ENCODE results near the gene ADIPOR2.
"Not testable (repeated sequence)": the region's sequence is repeated elsewhere in the genome, so short reads cannot be mapped to it uniquely, and the experiment has no call there.

The ADIPOR2 gene

GRCh38 chr12:1815814-1816729 is 125.2 kb downstream of the ADIPOR2 start:
- no peak for DNase-seq (ENCODE audit: low spot score)

GRCh38 chr12:1816730-1817348 is 126.0 kb downstream of the ADIPOR2 start:
- DNase-seq (ENCODE audit: low spot score): no peak

- not testable (repeated sequence) for DNase-seq (ENCODE audit: low spot score)
Observed at GRCh38 chr12:1817928-1818327, 127.1 kb downstream of the ADIPOR2 start.

- no peak for DNase-seq (ENCODE audit: low spot score)
Observed at GRCh38 chr12:1819050-1819449, 128.2 kb downstream of the ADIPOR2 start.

- no peak for DNase-seq (ENCODE audit: low spot score)
Observed at GRCh38 chr12:1819571-1819970, 128.7 kb downstream of the ADIPOR2 start.

GRCh38 chr12:1820191-1820895 is 129.5 kb downstream of the ADIPOR2 start, which contains the start of gene LRTM2:
TSS of gene LRTM2 (plus strand) at chr12:1820565. CDS start at chr12:1828149, 7,584 bp downstream.
- DNase-seq (ENCODE audit: low spot score): no peak

GRCh38 chr12:1820896-1821291 is 130.0 kb downstream of the ADIPOR2 start:
- no peak for DNase-seq (ENCODE audit: low spot score)

GRCh38 chr12:1821805-1822204 is 130.9 kb downstream of the ADIPOR2 start:
- no peak for DNase-seq (ENCODE audit: low spot score)

- DNase-seq (ENCODE audit: low spot score): no peak
Observed at GRCh38 chr12:1822699-1823098, 131.8 kb downstream of the ADIPOR2 start.

GRCh38 chr12:1823237-1823636 is 132.4 kb downstream of the ADIPOR2 start:
- DNase-seq (ENCODE audit: low spot score): no peak

GRCh38 chr12:1825382-1826102 is 134.7 kb downstream of the ADIPOR2 start:
- no peak for DNase-seq (ENCODE audit: low spot score)

- no peak for DNase-seq (ENCODE audit: low spot score)
Observed at GRCh38 chr12:1826401-1826800, 135.5 kb downstream of the ADIPOR2 start.

GRCh38 chr12:1826867-1827705 is 136.2 kb downstream of the ADIPOR2 start:
- no peak for DNase-seq (ENCODE audit: low spot score)

- no peak for DNase-seq (ENCODE audit: low spot score)
Observed at GRCh38 chr12:1827826-1828805, 137.2 kb downstream of the ADIPOR2 start.

- DNase-seq (ENCODE audit: low spot score): no peak
Observed at GRCh38 chr12:1828856-1829255, 138.0 kb downstream of the ADIPOR2 start.

- DNase-seq (ENCODE audit: low spot score): no peak
Observed at GRCh38 chr12:1829306-1829900, 138.5 kb downstream of the ADIPOR2 start.

- DNase-seq (ENCODE audit: low spot score): no peak
Observed at GRCh38 chr12:1830401-1830845, 139.6 kb downstream of the ADIPOR2 start.

- DNase-seq (ENCODE audit: low spot score): no peak
Observed at GRCh38 chr12:1830981-1831963, 140.4 kb downstream of the ADIPOR2 start.

All from Ammon's horn (tissue), 1 donor.